ENCODE results near the gene TRIP4. TPM values are rescaled to one million over a fixed set of nuclear protein-coding genes. Genes with fewer than 3 reads are reported as not detected.

The TRIP4 gene
- total RNA-seq, 4 donors from 2014 or later, result 9.9 to 13.2 (median 11.8) TPM

- H3K4me1 ChIP-seq, result peaks cover 10 to 75% (median 69%) of the 10 kb centered on the region in 4 donors
- H3K27me3 ChIP-seq, result no peaks in the 10 kb centered on the region
- no peak overlapping the region for H3K4me3 ChIP-seq
- no peak for TF ChIP-seq CTCF (IDR thresholded peaks at IDR 0.05)
- TF ChIP-seq EP300 (IDR thresholded peaks at IDR 0.05), result no peak
- no peak for TF ChIP-seq POLR2A (IDR thresholded peaks at IDR 0.05; ENCODE audit: low read depth)
- TF ChIP-seq POLR2AphosphoS5 (IDR thresholded peaks at IDR 0.05), result no peak
- no peak for DNase-seq (ENCODE audit: extremely low spot score)
- WGBS, result 50% methylated on average over 1 of the region's 1 CpG
- H3K9me3 ChIP-seq, result no peaks in the 10 kb centered on the region
- intact Hi-C loops (cut with DNase I), result no loop called here
- H3K27ac ChIP-seq (replicated peaks in 1 of 4), result peak overlapping the region; percentile 49 to 70 (median 55)
- H3K36me3 ChIP-seq, result peaks cover 0 to 18% (median 0%) of the 10 kb centered on the region in 4 donors
Measured at GRCh38 chr15:64456634-64457108, 69.0 kb downstream of the TRIP4 start.

- peaks cover 32 to 81% (median 76%) of the 10 kb centered on the region in 4 donors for H3K4me1 ChIP-seq
- no peak for DNase-seq (ENCODE audit: extremely low spot score)
- no peaks in the 10 kb centered on the region for H3K9me3 ChIP-seq
- TF ChIP-seq POLR2AphosphoS5 (IDR thresholded peaks at IDR 0.05) (no peak), POLR2A (IDR thresholded peaks at IDR 0.05; ENCODE audit: low read depth) (no peak), CTCF (IDR thresholded peaks at IDR 0.05) (no peak), EP300 (IDR thresholded peaks at IDR 0.05) (no peak)
- no peaks in the 10 kb centered on the region for H3K27me3 ChIP-seq
- H3K4me3 ChIP-seq, result no peak overlapping the region
- 76% methylated on average over 3 of the region's 3 CpGs for WGBS
- peak overlapping the region; percentile 93 to 96 (median 96) for H3K27ac ChIP-seq (replicated peaks in 1 of 4)
- intact Hi-C loops (cut with DNase I), result no loop called here
- H3K36me3 ChIP-seq, result peaks cover 0 to 18% (median 0%) of the 10 kb centered on the region in 4 donors
Measured at GRCh38 chr15:64459066-64459781, 71.6 kb downstream of the TRIP4 start.

DNA sequence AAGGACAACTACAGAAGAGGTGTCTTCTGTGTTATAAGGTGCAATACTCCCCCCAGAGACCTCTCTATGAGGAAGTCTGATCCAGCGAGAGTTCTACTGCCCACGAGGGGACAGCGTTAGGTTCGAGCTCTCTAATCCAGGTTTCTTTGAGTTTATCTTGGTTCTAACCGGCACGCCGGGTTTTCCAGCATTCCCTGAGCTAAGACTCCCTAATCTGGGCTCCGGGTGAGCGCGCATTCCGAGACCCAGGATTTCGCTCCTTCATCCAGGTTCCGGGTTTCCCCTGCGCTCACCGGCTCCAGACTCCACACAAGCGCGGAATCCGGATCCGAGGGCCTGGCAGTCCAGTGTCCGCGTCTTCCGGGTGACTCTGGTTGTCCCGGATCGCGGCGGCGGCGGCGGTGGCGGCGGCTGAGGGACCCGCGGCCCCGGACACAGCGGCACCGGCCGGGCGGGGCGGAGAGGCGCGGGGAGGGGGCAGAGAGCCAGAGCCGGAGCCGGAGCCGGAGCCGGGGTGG lies 72.6 kb downstream of the TRIP4 start, which contains the start of gene ZNF609:
TSS of gene ZNF609 (plus strand) at position 373 of the 518 bp plus-strand sequence. CDS start 38,842 bp downstream, outside the sequence.
- DNase-seq (ENCODE audit: extremely low spot score), result peak; percentile 97
- 2% methylated on average over 15 of the region's 45 CpGs for WGBS
- peaks cover 42 to 81% (median 76%) of the 10 kb centered on the region in 4 donors for H3K4me1 ChIP-seq
- H3K27me3 ChIP-seq, result no peaks in the 10 kb centered on the region
- peak within 1 kb of the TSS; percentile 84 to 99 (median 86) for H3K4me3 ChIP-seq
- H3K36me3 ChIP-seq, result peaks cover 0 to 12% (median 0%) of the 10 kb centered on the region in 4 donors
- no peaks in the 10 kb centered on the region for H3K9me3 ChIP-seq
- TF ChIP-seq POLR2A (IDR thresholded peaks at IDR 0.05; ENCODE audit: low read depth) (peak; percentile 68), EP300 (IDR thresholded peaks at IDR 0.05) (no peak), CTCF (IDR thresholded peaks at IDR 0.05) (peak in 1 of 3 experiments; percentile 15), POLR2AphosphoS5 (IDR thresholded peaks at IDR 0.05) (peak; percentile 83 to 85)
- peak within 1 kb of the TSS; percentile 93 to 96 (median 96) for H3K27ac ChIP-seq (replicated peaks in 1 of 4)
- intact Hi-C loops (cut with DNase I), result loop anchor here (10.0 kb wide), 1 partner anchor 65 kb away; no protein-coding TSS in a partner anchor

GRCh38 chr15:64460724-64461720 lies 73.4 kb downstream of the TRIP4 start:
- Histone ChIP-seq H3K4me3 (peak overlapping the region; percentile 84 to 99 (median 86)), H3K27me3 (no peaks in the 10 kb centered on the region), H3K4me1 (peaks cover 43 to 81% (median 76%) of the 10 kb centered on the region in 4 donors), H3K36me3 (peaks cover 0 to 5% (median 0%) of the 10 kb centered on the region in 4 donors), H3K27ac (replicated peaks in 1 of 4) (peak overlapping the region; percentile 93 to 96 (median 96)), H3K9me3 (no peaks in the 10 kb centered on the region)
- intact Hi-C loops (cut with DNase I), result loop anchor here (10.0 kb wide), 1 partner anchor 64 kb away; no protein-coding TSS in a partner anchor
- under 1% methylated on average over 21 of the region's 56 CpGs for WGBS
- TF ChIP-seq POLR2AphosphoS5 (IDR thresholded peaks at IDR 0.05) (peak; percentile 59 to 80), CTCF (IDR thresholded peaks at IDR 0.05) (peak in 2 of 3 experiments; percentile 8 to 23), POLR2A (IDR thresholded peaks at IDR 0.05; ENCODE audit: low read depth) (no peak), EP300 (IDR thresholded peaks at IDR 0.05) (no peak)
- DNase-seq (ENCODE audit: extremely low spot score), result no peak

All from esophagus muscularis mucosa (tissue), 4 donors.